OCI-LY7 (cell line): Measurements from ENCODE around the gene GPR78.

Source experiments
- EZH2phosphoT487 ChIP-seq: fragments of 200-600 bp; sonication (generic); IDR thresholded peaks from 2 replicates; pipeline ENCODE4 v1.6.1; 2018; ENCODE audit warnings: low read depth, borderline replicate concordance, mild to moderate bottlenecking, mixed run types, antibody characterized with exemption, low read length, moderate library complexity, mixed read lengths
- TF ChIP-seq, protein P1 (sequence below): fragments of 200-600 bp; sonication (generic); conservative IDR thresholded peaks from 2 replicates; pipeline ENCODE4 v1.5.1; 2014; ENCODE audit warnings: mild to moderate bottlenecking, antibody characterized with exemption, low read length, moderate library complexity, mixed read lengths

DNA sequence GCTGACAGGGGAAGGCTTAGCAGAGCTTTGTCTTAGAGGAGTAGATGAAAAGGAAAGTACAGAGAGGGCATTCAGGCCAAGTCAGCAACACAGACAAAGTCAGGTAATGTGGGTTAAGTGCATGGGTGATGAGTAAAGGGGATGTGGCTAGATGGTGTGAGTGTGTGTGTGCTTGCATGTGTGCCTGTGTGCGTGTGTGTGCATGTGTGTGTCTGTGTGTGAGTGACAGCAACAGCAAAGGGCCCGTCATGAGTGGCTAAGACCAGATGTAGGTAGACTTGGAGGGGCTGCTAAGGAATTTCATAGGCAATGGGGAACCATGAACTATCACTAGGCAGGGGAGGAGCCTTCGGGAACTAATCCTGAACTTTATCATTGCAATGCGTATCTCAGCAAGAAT, 2.2 kb upstream of the GPR78 start:
- TF ChIP-seq, protein P1, sequence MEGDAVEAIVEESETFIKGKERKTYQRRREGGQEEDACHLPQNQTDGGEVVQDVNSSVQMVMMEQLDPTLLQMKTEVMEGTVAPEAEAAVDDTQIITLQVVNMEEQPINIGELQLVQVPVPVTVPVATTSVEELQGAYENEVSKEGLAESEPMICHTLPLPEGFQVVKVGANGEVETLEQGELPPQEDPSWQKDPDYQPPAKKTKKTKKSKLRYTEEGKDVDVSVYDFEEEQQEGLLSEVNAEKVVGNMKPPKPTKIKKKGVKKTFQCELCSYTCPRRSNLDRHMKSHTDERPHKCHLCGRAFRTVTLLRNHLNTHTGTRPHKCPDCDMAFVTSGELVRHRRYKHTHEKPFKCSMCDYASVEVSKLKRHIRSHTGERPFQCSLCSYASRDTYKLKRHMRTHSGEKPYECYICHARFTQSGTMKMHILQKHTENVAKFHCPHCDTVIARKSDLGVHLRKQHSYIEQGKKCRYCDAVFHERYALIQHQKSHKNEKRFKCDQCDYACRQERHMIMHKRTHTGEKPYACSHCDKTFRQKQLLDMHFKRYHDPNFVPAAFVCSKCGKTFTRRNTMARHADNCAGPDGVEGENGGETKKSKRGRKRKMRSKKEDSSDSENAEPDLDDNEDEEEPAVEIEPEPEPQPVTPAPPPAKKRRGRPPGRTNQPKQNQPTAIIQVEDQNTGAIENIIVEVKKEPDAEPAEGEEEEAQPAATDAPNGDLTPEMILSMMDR, result no peak
- no peak for TF ChIP-seq EZH2phosphoT487
